Caki2 (cell line): ENCODE measurements around the gene UBE2E1. TPM values are rescaled to one million over a fixed set of nuclear protein-coding genes. Genes with fewer than 3 reads are reported as not detected.

ENCODE experiments used
- DNase-seq: peaks from one replicate; pipeline ENCODE4 v3.0.0-alpha.2; 2015; ENCODE audit warnings: low read depth
- in situ Hi-C: cut with HindIII; loops from 2 replicates; pipeline ENCODE4 v1.10.0; 2016; ENCODE audit warnings: low sequenced_read_pairs, low pct_unique_long_range_greater_than_20kb, mixed read lengths
- total RNA-seq: library from RNA; depleted of rRNA; stranded (reverse); fragments of >200 nt; shearing (Covaris generic); gene quantifications from 2 replicates; pipeline ENCODE4 v1.2.3, GENCODE V29; 2014; ENCODE audit warnings: low replicate concordance; rRNA removed

UBE2E1 gene
- total RNA-seq: 60.6 and 80.2 TPM in 2 replicates

DNA sequence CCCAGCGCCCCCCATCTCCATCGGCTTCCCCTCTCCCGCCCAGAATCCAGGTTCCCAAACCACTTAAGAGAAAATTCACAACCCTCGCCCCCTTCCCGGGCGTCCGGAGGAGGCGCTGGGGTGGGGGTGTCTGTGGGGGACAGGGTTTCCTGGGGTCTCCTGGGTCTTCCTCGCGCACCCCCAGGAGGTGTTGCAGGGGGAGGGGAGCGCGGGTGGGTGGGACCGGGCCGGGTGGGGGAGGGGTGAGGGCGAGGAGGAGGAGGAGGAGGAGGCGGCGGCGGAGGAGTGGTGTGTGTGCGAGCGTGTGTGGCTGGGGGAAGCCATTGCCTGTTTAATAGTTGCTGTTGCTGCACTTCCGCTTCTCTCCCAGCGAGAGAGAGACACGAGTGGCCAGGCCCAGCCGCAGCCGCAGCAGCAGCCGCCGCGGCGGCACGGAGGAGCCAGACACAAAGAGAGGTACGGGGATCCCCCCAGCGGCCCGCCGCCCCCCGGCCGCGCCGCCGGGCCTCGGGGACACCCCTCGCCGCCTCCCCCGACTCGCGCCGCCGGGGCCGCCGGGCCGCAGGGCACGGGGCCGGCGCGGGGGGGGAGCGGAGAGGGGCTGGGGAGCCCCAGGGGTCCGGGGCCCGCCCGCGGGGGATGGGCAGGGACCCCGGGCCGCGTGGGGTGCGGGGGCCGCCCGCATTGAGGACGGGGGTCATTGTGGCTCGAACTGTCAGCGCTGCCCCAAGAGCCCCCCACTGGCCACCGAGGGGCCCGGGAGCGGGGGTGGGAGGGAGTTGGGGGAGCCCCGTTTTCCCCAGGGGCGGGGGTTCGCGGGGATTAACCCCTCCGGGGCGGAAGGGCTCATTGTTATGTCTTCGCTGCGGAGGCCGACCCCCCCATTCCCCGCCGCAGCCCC is at the start of gene UBE2E1:
UBE2E1 (plus strand) TSS at position 323 of the 901 bp plus-strand sequence. CDS start 1,315 bp downstream, outside the sequence.
- DNase-seq: peak; percentile 26
- in situ Hi-C loops: no loop called here

DNA sequence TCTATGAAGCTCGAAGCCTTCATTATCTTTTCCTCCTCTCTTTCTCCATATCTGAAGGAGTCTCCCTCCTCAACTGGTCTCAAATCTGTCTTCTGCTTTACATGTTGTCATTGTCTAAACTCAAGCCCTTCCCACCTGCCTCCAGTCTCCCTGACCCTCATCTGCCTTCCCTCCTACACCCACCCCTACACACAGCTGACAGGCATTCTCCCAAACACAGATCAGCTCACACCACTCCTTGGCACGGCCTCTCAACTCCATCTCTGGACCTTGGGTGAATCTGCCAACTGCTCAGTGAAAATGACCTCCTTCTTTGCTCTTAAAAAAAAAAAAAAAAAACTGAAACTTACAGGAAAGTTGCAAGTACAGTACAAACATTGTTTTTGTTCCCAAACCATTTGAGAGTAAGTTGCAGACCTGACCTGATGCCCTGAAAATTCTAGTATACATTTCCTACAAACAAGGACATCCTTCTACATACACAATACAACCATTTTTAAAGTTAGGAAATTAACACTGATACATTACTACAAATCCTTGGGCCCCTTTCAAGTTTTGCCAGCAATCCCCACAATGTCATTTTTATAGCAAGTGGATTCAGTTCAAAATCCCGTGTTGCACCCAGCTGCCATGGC is 49.4 kb upstream of the UBE2E1 start:
- no peak for DNase-seq

DNA sequence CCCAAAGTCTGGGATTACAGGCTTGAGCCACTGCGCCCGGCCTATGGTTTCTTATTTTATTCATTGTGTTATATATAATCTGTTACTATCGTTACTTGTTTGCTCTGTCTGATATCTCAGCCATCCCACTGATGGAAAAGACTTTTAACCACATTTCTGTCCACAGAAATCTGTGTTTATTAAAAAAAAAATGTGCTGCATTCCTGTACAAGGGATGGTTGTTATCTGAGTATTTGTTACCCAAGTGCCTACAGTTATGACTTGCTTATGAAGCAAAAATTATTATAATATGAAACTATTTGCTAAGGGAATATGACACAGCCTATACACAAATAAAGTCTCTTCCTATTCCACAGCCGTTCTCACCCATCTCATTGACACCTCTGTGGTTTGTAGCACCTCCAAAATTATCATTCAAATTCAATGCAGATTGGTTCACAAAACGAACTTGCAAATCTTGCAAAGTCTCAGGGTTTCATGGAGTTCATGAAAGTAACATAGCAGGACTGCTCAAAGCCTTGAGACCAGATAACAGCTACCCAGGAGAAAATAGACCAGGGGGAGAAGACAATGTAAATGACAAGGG is 47.4 kb upstream of the UBE2E1 start:
- DNase-seq: no peak
- in situ Hi-C loops: no loop called here

More for the DNA sequence above, 49.4 kb upstream of the UBE2E1 start:
- in situ Hi-C loops: no loop called here

DNA sequence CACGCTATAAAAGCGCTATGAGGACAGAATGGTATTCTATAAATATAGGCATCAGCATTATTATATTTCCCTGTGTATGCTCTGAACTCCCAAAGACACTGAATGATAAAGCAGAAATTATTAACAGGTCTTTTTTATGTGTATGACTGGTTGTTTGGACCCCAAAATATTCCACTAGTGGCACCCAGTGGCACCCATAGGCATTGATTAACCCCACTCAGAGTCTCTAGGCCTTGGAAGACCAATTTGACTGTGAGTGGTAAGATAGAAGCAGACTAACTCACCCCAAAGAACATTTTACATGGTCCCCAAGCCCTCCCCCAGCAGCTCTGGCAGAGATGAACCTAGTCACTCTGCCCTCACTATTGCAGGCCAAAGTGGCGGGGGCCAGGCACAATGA is 45.4 kb upstream of the UBE2E1 start:
- DNase-seq: no peak
- in situ Hi-C loops: no loop called here

DNA sequence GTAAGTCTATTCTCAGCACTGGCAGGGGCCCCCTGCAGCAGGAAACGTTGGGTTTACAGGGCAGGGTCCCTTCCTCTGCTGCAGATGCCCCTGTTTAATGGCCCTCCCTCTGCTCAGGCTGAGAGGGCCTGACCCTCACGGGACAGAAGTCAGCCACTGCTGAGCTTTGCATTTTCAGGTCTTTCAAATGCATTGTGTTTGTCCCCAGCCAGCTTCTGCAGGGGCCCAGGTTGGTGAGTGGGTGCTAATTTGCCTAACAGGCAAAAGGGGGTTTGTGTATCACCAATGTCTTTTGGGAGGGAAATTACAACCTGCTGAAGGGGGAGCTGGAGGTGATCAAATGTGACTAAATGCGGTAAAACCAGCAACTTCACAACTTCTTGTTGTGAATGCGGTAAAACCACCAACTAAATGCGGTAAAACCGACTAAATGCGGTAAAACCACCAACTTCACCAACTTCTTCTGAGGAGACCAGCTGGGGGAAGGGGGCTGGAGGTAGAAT is 44.8 kb upstream of the UBE2E1 start:
- DNase-seq: no peak
- in situ Hi-C loops: no loop called here

DNA sequence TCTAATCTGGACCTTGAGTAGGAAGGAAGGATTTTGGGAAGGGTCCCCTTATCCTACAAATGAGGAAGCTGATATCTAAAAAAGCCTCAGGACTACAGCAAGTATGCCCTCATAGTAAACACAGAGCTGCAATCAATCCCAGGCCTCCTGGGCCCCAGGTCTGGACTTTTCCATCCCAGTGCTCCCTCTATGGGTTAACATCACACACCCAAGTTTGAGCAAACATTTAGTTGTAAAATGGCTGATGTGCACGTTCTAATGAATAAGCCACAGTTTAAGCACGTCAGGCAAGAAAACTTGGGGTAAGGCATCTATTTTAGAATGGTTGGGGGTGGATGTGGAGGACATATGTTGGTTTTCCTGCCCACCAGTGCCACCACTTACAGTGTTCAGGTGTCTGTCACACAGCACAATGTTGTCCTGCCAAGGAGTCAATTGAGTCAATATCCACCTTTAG is 44.3 kb upstream of the UBE2E1 start:
- no peak for DNase-seq
- in situ Hi-C loops: no loop called here

DNA sequence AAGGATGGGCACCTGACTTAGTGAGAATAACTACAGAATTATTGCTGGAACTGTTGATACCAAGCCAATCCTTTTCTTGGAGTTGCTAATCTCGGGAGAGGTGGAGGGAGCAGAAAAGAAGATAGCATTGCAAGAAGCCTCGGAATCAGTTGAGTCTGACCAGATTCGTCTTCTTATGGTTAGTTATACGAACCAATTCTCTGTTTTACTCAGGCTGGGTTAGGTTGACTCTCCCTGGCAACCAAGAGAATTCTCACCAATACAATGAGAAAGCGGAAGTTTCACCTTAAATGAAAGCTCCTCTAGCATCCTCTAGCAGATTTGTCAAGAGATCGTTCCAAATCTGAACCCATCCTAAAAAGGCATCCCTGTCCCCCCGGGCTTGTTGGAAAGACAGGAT is 43.5 kb upstream of the UBE2E1 start:
- DNase-seq: no peak
- in situ Hi-C loops: no loop called here

DNA sequence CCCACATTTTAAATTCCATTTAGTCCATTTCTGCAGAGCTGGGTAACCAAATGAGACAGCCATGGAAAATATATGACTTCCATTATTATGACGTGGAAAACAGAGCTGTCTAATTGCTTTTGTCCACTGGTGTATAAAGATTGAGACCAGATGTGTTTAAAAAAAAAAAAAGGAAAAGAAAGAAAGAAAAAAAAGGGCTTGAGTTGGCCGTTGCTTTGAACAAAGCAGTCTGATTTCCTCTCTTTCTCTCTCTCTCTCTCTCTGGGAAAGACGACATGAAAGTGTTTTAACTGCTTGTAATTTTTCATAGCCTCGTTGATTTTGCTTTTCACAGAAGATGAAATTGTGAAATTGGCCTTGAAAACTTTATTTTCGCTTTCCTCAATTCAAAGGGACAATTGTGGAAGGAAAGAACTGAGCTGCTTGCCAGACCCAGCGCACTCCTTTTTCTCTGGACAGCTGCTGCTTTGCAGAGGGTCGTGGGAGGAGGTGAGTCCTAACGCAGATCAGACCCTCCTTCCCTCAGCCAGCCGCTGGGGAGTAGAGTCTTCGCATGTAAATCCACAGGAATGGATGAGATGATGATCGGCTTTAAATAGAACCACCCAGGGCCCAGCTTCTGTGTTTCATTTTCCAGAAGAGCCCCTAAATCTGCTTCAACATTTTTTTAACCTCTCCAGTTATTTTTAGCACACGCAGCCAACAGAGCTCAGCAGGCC is 42.8 kb upstream of the UBE2E1 start:
- no peak for DNase-seq
- in situ Hi-C loops: no loop called here

DNA sequence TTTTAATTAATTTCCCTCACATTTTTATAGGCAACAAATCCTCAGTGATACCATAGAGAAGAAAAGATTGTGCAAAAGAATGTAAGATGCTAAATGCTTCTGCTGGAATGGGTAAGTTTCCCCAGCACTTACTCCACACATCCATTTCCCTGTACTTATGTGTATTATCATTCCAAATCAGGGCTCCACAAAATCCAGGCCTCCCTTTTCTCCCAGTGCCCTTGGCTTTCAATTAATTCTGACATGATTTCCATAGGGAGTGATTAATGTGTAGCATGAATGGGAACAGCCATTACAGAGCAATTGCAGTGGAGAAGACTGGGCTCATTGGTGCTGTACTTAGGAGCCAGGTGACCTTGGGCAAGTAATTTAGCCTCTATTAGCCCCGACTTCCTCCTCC is 41.3 kb upstream of the UBE2E1 start:
- in situ Hi-C loops: no loop called here

DNA sequence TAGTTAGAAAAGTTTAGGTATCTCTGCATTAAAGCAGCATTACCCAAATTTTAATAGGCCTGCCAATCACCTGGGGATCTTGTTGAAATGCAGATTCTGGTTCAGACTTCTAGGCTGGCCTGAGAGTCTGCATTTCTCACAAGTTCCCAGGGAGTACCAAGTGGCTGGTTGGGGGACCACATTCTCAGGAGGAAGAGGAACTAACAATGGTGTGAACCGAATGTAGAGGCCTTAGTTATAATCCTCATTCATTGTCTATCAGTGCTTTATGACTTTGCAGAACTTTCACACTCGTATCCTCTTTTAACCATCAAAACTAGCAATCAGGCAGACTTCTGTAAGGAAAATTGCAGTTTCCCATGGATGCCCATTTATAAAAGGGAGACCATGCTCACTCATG is 38.2 kb upstream of the UBE2E1 start:
- in situ Hi-C loops: no loop called here
- DNase-seq: no peak

More for the DNA sequence above, 41.3 kb upstream of the UBE2E1 start:
- no peak for DNase-seq

DNA sequence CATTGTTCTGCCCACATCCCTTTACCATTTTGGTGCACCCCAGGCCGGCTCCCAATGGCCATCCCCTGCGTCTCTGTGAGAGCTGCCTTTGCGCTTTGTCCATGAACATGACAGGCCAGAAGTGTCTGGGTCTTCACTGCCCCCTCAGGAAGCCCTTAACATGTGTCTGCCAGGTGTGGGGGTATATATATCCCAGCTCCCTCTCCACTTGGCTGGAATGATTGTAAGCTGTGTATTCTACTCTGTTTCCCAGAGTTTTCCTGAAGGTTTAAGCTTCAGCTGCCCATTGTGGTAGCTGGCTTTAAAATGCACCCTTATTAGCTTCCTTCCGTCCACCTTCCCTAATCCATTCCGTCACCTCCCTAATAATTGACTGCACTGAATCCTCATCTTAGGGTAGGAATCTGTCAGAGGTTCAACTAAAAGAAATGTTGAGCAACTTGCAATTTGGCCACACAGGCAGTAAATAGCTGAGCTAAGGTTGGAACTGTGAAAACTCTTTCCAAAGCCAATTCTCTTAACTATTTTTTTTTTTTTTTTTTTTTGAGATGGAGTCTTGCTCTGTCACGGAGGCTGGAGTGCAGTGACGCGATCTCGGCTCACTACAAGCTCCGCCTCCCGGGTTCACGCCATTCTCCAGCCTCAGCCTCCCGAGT is 30.4 kb upstream of the UBE2E1 start:
- in situ Hi-C loops: no loop called here
- no peak for DNase-seq

DNA sequence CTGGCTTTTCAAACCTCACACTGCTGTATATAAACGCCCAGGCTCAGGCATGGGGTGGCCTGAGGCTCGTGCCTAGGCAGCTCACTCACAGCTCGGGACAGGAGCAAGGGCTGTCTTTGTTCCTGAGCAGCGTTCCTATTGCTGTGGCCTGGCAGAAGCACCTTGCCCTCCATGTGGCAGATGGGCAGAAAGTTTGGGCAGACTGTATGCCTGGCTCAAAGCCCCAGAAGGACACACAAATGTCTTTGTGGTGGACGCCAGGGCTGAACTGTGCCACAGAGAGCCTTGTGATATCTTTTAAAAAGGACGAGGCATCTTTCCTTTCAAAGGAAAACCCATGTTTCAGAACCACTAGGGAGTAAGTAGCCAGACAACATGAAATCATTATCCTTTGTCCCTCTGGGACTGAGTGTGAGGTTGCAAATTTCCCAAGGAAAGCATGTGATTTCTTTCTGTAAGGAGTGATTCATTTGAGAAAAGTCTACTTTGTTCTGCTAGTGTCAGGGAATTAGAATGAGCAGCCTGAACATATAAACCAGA is 29.3 kb upstream of the UBE2E1 start:
- in situ Hi-C loops: no loop called here

DNA sequence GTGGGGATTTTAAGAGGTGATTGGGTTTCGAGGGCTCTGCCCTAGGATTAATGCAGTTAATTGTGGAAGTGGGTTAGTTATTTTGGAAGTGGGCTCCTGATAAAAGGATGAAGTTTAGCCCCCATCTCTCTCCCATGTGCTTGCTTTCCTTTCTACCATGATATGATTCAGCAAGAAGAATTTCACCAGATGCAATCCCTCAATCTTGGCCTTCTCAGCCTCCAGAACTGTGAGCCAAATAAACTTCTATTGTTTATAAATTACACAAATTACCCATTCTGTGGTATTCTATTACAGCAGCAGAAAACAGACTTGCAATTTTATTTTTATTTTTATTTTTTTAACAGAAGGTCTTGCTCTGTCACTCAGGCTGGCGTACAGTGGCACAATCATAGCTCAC is 27.3 kb upstream of the UBE2E1 start:
- in situ Hi-C loops: no loop called here
- no peak for DNase-seq

More for the DNA sequence above, 29.3 kb upstream of the UBE2E1 start:
- DNase-seq: no peak

DNA sequence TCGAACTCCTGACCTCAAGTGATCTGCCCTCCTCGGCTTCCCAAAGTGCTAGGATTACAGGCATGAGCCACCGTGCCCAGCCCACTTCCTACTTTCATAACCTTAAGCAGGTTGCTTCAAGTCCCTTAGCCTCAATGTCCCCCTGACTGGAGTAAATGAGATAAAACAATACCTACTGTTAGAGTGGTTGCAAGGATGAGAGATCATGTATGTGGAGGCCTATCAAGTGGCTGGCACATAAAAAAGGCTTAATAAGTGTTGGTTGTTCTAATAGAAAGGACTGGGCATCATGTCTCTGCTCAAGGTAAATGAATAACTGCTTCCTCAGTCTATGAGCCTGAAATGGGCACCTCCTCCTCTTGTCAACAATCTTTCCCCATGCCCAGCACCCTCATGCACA is 25.9 kb upstream of the UBE2E1 start:
- in situ Hi-C loops: no loop called here
- no peak for DNase-seq

DNA sequence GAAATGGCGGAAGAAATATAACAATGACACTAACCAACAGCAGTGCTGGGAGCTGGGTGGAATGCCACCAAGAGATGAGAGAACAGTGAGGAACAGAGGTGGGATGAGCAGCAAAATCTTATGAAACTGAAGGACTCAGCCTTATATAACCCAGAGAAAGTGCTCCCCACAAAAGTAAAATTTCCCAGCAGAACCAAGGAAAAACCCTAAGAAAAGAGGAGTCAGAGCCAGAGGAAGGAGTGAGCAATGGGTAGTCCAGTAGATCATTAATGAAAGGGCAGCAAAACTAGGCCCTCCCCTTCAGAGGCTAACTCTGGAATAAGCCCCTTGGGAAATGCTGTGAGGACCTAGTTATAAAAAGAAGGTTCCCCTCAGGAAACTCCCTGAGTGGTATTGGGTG is 24.7 kb upstream of the UBE2E1 start:
- no peak for DNase-seq

DNA sequence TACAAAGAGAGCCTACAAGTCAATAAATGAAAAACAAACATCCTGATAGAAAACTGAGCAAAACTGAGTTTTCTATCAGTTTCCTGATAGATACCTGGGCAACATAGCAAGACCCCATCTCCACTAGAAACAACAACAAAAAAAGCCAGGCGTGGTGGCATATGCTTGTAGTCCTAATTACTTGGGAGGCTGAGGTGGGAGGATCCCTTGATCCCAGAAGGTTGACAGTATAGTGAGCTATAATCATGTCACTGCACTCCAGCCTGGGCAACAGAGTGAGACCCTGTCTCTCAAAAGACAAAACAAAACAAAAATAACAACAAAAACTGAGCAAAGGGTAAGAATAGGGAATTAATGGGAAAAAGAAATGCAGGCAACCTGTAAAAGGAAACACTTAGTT is 23.9 kb upstream of the UBE2E1 start:
- no peak for DNase-seq
- in situ Hi-C loops: no loop called here

More for the DNA sequence above, 24.7 kb upstream of the UBE2E1 start:
- in situ Hi-C loops: no loop called here

DNA sequence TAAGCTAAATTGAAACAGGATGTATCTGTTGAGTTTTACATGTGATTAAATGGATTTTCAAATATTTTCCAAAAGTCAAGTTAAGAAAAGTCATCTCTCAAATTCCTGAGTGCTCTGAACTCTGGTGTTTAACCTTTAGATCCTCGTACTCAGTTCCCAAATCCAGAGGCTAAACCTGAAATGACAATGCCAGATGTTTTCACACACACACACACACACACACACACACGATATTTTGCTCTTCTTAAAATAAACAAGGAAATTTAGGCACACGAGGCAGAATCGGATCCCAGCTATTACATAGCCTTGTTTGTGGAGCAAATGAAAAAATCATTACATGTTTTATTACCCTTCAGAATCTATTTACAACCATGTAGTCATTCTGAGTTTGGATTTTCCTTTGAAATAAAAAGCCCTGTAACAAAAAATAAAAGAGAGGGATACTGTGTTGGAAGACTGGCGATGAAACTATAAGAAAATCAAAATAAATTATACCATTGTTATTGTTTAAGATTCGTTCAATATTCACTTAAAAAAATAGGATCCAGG is 20.6 kb upstream of the UBE2E1 start:
- no peak for DNase-seq
- in situ Hi-C loops: no loop called here
